ENCODE data around the gene MRGPRD.

GRCh38 chr11:69000391-69000790, 19.6 kb upstream of the MRGPRD start:
- no peak for TF ChIP-seq POLR2AphosphoS5 (IDR thresholded peaks at IDR 0.05)
- no peak for TF ChIP-seq CTCF (IDR thresholded peaks at IDR 0.05)
- TF ChIP-seq POLR2A (IDR thresholded peaks at IDR 0.05), result no peak
